Measurements from ENCODE around the gene BMERB1. TPM values are rescaled to one million over a fixed set of nuclear protein-coding genes. Genes with fewer than 3 reads are reported as not detected.

Gene BMERB1
- total RNA-seq, 1 donor from 2014 or later: 75.3 TPM

- H3K4me3 ChIP-seq: no peak overlapping the region
- no peak for DNase-seq
- peaks cover 26% of the 10 kb centered on the region for H3K4me1 ChIP-seq
- H3K27ac ChIP-seq (replicated peaks): no peak overlapping the region
- peaks cover 78% of the 10 kb centered on the region for H3K36me3 ChIP-seq
- H3K27me3 ChIP-seq (ENCODE audit: low read depth): no peaks in the 10 kb centered on the region
- TF ChIP-seq CTCF (IDR thresholded peaks at IDR 0.05; ENCODE audit: borderline replicate concordance): no peak
- no peaks in the 10 kb centered on the region for H3K9me3 ChIP-seq (replicated peaks)
- intact Hi-C loops (cut with micrococcal nuclease): no loop called here
These were observed 202.0 kb downstream of the BMERB1 start for GRCh38 chr16:15636392-15636873.

Other genes with a start within 250 kb of the BMERB1 start
- gene NPIPA5, start 56.3 kb upstream of the BMERB1 start, total RNA-seq: 5.7 TPM
- gene MPV17L, start 38.8 kb upstream of the BMERB1 start, total RNA-seq: 7.0 TPM
- gene MARF1, start 208.6 kb downstream of the BMERB1 start, total RNA-seq: 46.0 TPM
- gene NDE1, start 215.7 kb downstream of the BMERB1 start, total RNA-seq: 16.3 TPM